HG03442 (cell line): ENCODE measurements around the gene SSMEM1.
"Not testable (repeated sequence)": the region's sequence is repeated elsewhere in the genome, so short reads cannot be mapped to it uniquely, and the experiment has no call there.

Experiments
- ATAC-seq: cut with Tn5 transposase; IDR thresholded peaks from one replicate; pipeline ENCODE4 v1.9.1; 2021; ENCODE audit warnings: mild to moderate bottlenecking, moderate library complexity; ENCODE audit not compliant: unreplicated experiment

The SSMEM1 gene

DNA sequence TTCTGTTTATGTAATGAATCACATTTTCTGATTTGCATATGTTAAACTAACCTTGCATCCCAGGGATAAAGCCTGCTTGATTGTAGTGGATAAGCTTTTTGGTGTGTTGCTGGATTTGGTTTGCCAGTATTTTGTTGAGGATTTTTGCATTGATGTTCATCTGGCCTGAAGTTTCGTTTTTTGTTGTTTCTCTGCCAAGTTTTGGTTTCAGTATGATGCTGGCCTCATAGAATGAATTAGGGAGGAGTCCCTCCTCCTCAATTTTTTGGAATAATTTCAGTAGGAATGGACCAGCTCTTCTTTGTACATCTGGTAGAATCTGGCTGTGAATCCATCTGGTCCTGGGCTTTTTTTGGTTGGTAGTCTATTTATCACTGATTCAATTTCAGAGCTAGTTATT, 35.8 kb downstream of the SSMEM1 start:
- not testable (repeated sequence) for ATAC-seq

DNA sequence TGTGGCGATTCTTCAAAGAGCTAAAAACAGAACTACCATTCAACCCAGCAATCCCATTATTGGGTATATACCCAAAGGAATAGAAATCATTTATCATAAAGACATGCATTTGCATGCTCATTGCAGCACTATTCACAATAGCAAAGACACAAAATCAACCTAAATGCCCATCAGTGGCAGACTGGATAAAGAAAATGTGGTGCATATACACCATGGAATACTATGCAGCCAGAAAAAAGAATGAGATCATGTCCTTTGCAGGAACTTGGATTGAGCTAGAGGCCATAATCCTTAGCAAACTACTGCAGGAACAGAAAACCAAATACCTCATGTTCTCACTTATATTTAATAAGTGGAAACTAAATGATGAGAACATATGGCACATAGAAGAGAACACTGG, 38.8 kb downstream of the SSMEM1 start:
- ATAC-seq: not testable (repeated sequence)

DNA sequence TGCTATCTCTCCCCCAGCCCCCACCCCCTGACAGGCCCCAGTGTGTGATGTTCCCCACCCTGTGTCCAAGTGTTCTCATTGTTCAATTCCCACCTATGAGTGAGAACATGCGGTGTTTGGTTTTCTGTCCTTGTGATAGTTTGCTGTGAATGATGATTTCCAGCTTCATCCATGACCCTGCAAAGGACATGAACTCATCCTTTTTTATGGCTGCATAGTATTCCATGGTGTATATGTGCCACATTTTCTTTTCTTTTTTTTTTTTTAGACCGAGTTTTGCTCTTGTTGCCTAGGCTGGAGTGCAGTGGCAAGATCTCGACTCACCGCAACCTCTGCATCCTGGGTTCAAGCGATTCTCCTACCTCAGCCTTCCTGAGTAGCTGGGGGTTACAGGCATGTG, 41.2 kb downstream of the SSMEM1 start:
- ATAC-seq: not testable (repeated sequence)

- ATAC-seq: not testable (repeated sequence)
Measured at GRCh38 chr7:130249626-130250025, 42.0 kb downstream of the SSMEM1 start.

DNA sequence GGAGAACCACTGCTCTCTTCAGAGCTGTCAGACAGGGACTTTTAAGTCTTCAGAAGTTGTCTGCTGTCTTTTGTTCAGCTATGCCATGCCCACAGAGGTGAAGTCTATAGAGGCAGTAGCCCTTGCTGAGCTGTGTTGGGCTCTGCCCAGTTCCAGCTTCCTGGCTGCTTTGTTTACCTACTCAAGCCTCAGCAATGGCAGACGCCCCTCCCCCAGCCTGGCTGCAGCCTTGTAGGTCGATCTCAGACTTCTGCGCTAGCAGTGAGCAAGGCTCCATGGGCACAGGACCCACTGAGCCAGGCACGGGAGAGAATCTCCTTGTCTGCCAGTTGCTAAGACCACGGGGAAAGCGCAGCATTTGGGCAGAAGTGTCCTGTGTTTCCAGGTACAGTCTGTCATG, 46.9 kb downstream of the SSMEM1 start:
- ATAC-seq: no peak

GRCh38 chr7:130256704-130257103, 49.0 kb downstream of the SSMEM1 start:
- ATAC-seq: no peak

DNA sequence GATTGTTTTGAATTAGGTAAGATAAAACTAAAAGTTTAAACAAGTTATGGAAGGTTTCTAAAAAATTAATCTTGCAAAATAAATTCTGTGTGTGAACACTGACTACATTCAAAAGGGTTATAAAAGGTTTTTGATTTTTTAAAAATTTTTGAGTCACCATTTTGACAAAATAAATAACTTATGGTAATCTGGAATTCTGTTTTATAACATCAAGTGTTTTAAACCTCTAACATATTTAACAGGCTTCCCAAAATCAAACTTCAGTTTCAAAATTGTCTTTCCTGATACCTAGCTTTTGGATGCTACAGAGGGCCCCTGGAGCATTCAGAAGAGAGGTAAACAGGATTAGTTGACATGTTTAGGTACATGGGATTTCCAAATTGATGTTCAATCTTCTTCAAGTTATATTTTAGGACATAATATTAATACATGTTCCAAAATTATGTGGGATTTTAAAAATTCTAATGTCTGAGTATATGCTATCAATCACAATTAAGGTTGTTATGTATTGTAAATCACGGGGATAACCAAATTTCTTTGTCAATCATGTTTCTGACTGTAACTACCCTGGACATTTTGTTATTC, 50.9 kb downstream of the SSMEM1 start:
- ATAC-seq: no peak

DNA sequence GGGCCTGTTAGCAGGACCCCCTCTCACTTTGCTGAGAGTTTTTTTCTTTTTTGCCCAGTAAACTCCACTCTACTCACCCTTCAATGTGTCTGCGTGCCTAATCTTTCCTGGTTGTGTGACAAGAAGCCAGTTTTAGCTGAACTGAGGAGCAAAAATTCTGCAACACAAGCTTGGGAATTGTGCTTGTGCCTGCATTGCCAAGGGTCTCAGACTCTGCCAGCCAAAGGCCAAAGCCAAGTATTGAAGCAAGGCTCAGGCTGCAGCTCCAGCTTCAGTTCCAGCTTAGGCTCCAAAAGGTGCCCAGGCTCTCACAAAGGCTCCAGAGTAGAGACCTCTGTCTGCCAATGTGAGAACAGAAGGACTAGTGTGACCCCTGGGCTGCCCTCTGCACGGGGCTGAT, 54.8 kb downstream of the SSMEM1 start:
- no peak for ATAC-seq

- ATAC-seq: no peak
Measured at GRCh38 chr7:130263130-130263529, 55.5 kb downstream of the SSMEM1 start.
